ENCODE measurements around the gene RAB26. TPM values are rescaled to one million over a fixed set of nuclear protein-coding genes. Genes with fewer than 3 reads are reported as not detected.
A peak's percentile ranks its signal among the peaks of the same experiment; 100 is the strongest.

The RAB26 gene
- total and polyA plus RNA-seq, 2 of the 13 experiments (the other 11 are each of a cell fraction or from before 2014, with no cell fraction given): 0.86 to 3.6 TPM

DNA sequence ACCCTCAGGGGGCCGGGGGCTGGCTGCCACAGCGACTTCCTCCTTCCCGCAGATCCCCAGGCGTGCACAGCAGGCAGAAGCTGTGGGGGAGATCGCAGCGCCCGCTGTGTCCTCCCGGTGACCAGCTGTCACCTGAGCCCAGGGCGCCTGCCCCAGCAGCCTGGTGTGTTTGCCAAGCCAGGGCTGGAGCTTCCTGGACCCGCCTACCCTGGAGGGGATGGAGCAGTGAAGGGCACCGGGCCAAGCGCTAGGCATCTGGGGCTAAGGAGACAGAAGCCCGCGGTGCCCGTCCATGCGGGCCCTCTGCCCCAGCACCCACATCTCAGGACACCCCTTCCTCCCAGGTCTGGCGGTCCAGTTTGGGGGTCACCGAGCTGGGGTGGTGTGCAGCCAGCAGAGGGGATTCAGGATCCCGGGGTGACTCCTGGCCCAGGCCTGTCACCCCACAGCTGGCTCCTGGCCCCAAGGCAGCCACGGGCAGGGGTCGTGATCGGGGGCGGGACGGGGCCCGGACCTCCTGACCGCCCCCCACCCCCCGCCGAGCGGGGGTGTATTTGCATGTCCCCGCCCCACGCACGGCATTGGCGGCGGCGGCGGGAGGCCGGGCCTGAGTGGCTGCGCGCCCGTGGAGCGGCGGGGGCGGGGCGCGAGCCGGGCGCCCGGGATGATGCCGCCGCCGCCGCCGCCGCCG, at the start of gene RAB26 (continued):
- TF ChIP-seq JUND (CRISPR knock-in tag; IDR thresholded peaks at IDR 0.05) (no peak), IKZF4 (CRISPR knock-in tag; IDR thresholded peaks at IDR 0.05; ENCODE audit: borderline replicate concordance, low read depth, not compliant biosample characterization) (no peak), ZZZ3 (CRISPR knock-in tag; IDR thresholded peaks at IDR 0.05; ENCODE audit: borderline replicate concordance) (no peak), TBX2 (CRISPR knock-in tag; IDR thresholded peaks at IDR 0.05; ENCODE audit: borderline replicate concordance) (peak; percentile 78), ATRX (CRISPR knock-in tag; IDR thresholded peaks at IDR 0.05; ENCODE audit: borderline replicate concordance) (no peak), ZNF674 (CRISPR knock-in tag; IDR thresholded peaks at IDR 0.05; ENCODE audit: low read depth) (0 out of 2 replicates have a peak, but pooled peaks have one; percentile 46), ARHGAP35 (CRISPR knock-in tag; IDR thresholded peaks at IDR 0.05; ENCODE audit: borderline replicate concordance) (no peak), RXRA (CRISPR knock-in tag; IDR thresholded peaks at IDR 0.05) (peak; percentile 83), ZNF263 (CRISPR knock-in tag; IDR thresholded peaks at IDR 0.05) (no peak), CBX5 (CRISPR knock-in tag; IDR thresholded peaks at IDR 0.05; ENCODE audit: borderline replicate concordance) (no peak)
- TF ChIP-seq, protein P1, sequence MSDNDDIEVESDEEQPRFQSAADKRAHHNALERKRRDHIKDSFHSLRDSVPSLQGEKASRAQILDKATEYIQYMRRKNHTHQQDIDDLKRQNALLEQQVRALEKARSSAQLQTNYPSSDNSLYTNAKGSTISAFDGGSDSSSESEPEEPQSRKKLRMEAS (IDR thresholded peaks at IDR 0.05): peak; percentile 40; the same call in 1 of the 2 replicates
- TF ChIP-seq, protein P2, sequence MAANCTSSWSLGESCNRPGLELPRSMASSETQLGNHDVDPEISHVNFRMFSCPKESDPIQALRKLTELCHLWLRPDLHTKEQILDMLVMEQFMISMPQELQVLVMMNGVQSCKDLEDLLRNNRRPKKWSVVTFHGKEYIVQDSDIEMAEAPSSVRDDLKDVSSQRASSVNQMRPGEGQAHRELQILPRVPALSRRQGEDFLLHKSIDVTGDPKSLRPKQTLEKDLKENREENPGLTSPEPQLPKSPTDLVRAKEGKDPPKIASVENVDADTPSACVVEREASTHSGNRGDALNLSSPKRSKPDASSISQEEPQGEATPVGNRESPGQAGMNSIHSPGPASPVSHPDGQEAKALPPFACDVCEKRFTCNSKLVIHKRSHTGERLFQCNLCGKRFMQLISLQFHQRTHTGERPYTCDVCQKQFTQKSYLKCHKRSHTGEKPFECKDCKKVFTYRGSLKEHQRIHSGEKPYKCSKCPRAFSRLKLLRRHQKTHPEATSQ (CRISPR knock-in tag; IDR thresholded peaks at IDR 0.05; ENCODE audit: borderline replicate concordance): no peak
- TF ChIP-seq, protein P3, sequence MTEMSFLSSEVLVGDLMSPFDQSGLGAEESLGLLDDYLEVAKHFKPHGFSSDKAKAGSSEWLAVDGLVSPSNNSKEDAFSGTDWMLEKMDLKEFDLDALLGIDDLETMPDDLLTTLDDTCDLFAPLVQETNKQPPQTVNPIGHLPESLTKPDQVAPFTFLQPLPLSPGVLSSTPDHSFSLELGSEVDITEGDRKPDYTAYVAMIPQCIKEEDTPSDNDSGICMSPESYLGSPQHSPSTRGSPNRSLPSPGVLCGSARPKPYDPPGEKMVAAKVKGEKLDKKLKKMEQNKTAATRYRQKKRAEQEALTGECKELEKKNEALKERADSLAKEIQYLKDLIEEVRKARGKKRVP (CRISPR knock-in tag; IDR thresholded peaks at IDR 0.05): no peak
- TF ChIP-seq, protein P4, sequence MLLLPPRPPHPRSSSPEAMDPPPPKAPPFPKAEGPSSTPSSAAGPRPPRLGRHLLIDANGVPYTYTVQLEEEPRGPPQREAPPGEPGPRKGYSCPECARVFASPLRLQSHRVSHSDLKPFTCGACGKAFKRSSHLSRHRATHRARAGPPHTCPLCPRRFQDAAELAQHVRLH (CRISPR knock-in tag; IDR thresholded peaks at IDR 0.05; ENCODE audit: borderline replicate concordance, low read depth): no peak
- TF ChIP-seq, protein P5, sequence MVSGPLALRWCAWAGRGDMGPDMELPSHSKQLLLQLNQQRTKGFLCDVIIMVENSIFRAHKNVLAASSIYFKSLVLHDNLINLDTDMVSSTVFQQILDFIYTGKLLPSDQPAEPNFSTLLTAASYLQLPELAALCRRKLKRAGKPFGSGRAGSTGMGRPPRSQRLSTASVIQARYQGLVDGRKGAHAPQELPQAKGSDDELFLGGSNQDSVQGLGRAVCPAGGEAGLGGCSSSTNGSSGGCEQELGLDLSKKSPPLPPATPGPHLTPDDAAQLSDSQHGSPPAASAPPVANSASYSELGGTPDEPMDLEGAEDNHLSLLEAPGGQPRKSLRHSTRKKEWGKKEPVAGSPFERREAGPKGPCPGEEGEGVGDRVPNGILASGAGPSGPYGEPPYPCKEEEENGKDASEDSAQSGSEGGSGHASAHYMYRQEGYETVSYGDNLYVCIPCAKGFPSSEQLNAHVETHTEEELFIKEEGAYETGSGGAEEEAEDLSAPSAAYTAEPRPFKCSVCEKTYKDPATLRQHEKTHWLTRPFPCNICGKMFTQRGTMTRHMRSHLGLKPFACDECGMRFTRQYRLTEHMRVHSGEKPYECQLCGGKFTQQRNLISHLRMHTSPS (CRISPR knock-in tag; IDR thresholded peaks at IDR 0.05; ENCODE audit: low read depth): peak; percentile 98
- TF ChIP-seq, protein P6, sequence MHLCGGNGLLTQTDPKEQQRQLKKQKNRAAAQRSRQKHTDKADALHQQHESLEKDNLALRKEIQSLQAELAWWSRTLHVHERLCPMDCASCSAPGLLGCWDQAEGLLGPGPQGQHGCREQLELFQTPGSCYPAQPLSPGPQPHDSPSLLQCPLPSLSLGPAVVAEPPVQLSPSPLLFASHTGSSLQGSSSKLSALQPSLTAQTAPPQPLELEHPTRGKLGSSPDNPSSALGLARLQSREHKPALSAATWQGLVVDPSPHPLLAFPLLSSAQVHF (CRISPR knock-in tag; IDR thresholded peaks at IDR 0.05): no peak
- TF ChIP-seq, protein P7, sequence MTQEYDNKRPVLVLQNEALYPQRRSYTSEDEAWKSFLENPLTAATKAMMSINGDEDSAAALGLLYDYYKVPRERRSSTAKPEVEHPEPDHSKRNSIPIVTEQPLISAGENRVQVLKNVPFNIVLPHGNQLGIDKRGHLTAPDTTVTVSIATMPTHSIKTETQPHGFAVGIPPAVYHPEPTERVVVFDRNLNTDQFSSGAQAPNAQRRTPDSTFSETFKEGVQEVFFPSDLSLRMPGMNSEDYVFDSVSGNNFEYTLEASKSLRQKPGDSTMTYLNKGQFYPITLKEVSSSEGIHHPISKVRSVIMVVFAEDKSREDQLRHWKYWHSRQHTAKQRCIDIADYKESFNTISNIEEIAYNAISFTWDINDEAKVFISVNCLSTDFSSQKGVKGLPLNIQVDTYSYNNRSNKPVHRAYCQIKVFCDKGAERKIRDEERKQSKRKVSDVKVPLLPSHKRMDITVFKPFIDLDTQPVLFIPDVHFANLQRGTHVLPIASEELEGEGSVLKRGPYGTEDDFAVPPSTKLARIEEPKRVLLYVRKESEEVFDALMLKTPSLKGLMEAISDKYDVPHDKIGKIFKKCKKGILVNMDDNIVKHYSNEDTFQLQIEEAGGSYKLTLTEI (CRISPR knock-in tag; conservative IDR thresholded peaks at IDR 0.05): no peak
- TF ChIP-seq, protein P8, sequence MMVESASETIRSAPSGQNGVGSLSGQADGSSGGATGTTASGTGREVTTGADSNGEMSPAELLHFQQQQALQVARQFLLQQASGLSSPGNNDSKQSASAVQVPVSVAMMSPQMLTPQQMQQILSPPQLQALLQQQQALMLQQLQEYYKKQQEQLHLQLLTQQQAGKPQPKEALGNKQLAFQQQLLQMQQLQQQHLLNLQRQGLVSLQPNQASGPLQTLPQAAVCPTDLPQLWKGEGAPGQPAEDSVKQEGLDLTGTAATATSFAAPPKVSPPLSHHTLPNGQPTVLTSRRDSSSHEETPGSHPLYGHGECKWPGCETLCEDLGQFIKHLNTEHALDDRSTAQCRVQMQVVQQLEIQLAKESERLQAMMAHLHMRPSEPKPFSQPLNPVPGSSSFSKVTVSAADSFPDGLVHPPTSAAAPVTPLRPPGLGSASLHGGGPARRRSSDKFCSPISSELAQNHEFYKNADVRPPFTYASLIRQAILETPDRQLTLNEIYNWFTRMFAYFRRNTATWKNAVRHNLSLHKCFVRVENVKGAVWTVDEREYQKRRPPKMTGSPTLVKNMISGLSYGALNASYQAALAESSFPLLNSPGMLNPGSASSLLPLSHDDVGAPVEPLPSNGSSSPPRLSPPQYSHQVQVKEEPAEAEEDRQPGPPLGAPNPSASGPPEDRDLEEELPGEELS (CRISPR knock-in tag; IDR thresholded peaks at IDR 0.05): no peak
